Gastrocnemius medialis (tissue), 4 donors: ENCODE results near the gene MAP1LC3B2.

Source experiments
- POLR2A ChIP-seq, 2 donors: fragments of 450-650 bp; IDR thresholded peaks; one replicate each; pipeline ENCODE4 v1.6.1; 2017; ENCODE audit warnings: antibody characterized with exemption in 2 of 2, mild to moderate bottlenecking in 2 of 2, moderate library complexity in 2 of 2
- TF ChIP-seq, protein P1 (sequence below), 5 experiments: fragments of 450-650 bp in 3 of 5; fragments of 200-600 bp in 2 of 5; sonication (generic) in 2 of 5; IDR thresholded peaks in 4 of 5; conservative IDR thresholded peaks in 1 of 5; 1 replicate in 4 of 5; 2 replicates in 1 of 5; pipeline ENCODE4 v1.5.1; 2016 to 2019; ENCODE audit warnings: antibody characterized with exemption in 5 of 5, mild to moderate bottlenecking in 3 of 5, moderate library complexity in 3 of 5

DNA sequence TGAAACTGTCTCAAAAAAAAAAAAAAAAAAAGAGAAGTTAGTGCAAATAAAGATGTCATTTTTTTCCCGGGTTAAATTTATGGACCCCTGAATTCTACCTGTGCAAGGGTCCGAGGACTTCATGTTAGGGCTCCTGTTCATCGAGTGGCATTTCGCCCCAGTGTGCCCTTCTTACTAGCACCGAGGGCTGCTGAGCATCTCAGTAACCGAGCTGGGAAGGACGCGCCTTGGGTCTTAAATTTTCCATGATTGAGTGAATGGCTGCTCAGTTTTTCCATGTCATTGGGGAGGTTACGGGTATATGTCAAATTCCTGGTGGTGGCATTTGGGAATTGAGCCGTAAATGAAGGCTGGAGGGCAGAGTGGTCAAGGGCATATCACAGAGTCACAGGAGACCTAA is 34.9 kb upstream of the MAP1LC3B2 start:
- TF ChIP-seq, protein P1, sequence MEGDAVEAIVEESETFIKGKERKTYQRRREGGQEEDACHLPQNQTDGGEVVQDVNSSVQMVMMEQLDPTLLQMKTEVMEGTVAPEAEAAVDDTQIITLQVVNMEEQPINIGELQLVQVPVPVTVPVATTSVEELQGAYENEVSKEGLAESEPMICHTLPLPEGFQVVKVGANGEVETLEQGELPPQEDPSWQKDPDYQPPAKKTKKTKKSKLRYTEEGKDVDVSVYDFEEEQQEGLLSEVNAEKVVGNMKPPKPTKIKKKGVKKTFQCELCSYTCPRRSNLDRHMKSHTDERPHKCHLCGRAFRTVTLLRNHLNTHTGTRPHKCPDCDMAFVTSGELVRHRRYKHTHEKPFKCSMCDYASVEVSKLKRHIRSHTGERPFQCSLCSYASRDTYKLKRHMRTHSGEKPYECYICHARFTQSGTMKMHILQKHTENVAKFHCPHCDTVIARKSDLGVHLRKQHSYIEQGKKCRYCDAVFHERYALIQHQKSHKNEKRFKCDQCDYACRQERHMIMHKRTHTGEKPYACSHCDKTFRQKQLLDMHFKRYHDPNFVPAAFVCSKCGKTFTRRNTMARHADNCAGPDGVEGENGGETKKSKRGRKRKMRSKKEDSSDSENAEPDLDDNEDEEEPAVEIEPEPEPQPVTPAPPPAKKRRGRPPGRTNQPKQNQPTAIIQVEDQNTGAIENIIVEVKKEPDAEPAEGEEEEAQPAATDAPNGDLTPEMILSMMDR (IDR thresholded peaks at IDR 0.05 in 4 of 5, conservative IDR thresholded peaks at IDR 0.05 in 1 of 5) = no peak
- TF ChIP-seq POLR2A (IDR thresholded peaks at IDR 0.05) = no peak
